Trophoblast cell (in vitro differentiated cells and primary cell): ENCODE data around the gene CCDC88A.

Experiments
- DNase-seq, 2 donors: peaks; one replicate each; pipeline ENCODE4 v3.0.0-alpha.2; 2016
- H2AFZ ChIP-seq: 2 replicates; pipeline ENCODE4 v1.6.1; 2013; ENCODE audit warnings: low read length, moderate library complexity, mild to moderate bottlenecking; ENCODE audit not compliant: insufficient read depth, poor library complexity
- H2AK5ac ChIP-seq: 2 replicates; pipeline ENCODE4 v1.6.1; 2013; ENCODE audit warnings: mild to moderate bottlenecking, low read length
- H2BK120ac ChIP-seq: 2 replicates; pipeline ENCODE4 v1.6.1; 2013; ENCODE audit warnings: low read length, mild to moderate bottlenecking, moderate library complexity; ENCODE audit not compliant: insufficient read depth, poor library complexity
- H2BK12ac ChIP-seq: 2 replicates; pipeline ENCODE4 v1.6.1; 2013; ENCODE audit warnings: mild to moderate bottlenecking, low read length, moderate library complexity
- H2BK5ac ChIP-seq: 2 replicates; pipeline ENCODE4 v1.6.1; 2013; ENCODE audit warnings: low read length, low read depth, moderate library complexity, mild to moderate bottlenecking; ENCODE audit not compliant: poor library complexity
- H3K14ac ChIP-seq: 2 replicates; pipeline ENCODE4 v1.6.1; 2013; ENCODE audit warnings: mild to moderate bottlenecking, low read length
- H3K18ac ChIP-seq: 2 replicates; pipeline ENCODE4 v1.6.1; 2013; ENCODE audit warnings: mild to moderate bottlenecking, low read length
- H3K23ac ChIP-seq: 2 replicates; pipeline ENCODE4 v1.6.1; 2013; ENCODE audit warnings: low read length
- H3K27ac ChIP-seq: 2 replicates; pipeline ENCODE4 v1.5.1; 2013; ENCODE audit warnings: low read depth, mild to moderate bottlenecking, inconsistent platforms, low read length, moderate library complexity
- H3K27me3 ChIP-seq: 2 replicates; pipeline ENCODE4 v1.6.1; 2013; ENCODE audit warnings: inconsistent platforms, mild to moderate bottlenecking, low read length, moderate library complexity; ENCODE audit not compliant: insufficient read depth
- H3K36me3 ChIP-seq, 2 experiments: 1 replicate in 1 of 2; 2 replicates in 1 of 2; pipeline ENCODE4 v1.6.1; 2013; ENCODE audit warnings: low read length in 2 of 2, mild to moderate bottlenecking in 2 of 2, moderate library complexity in 1 of 2; ENCODE audit not compliant: insufficient read depth in 2 of 2, control insufficient read depth in 1 of 2
- H3K4ac ChIP-seq: 2 replicates; pipeline ENCODE4 v1.6.1; 2013; ENCODE audit warnings: low read depth, mild to moderate bottlenecking, low read length, moderate library complexity
- H3K4me1 ChIP-seq, 2 experiments: 1 replicate in 1 of 2; 2 replicates in 1 of 2; pipeline ENCODE4 v1.6.1; 2013; ENCODE audit warnings: low read length in 2 of 2, mild to moderate bottlenecking in 2 of 2, moderate library complexity in 1 of 2; ENCODE audit not compliant: insufficient read depth in 2 of 2, control insufficient read depth in 1 of 2
- H3K4me2 ChIP-seq: 2 replicates; pipeline ENCODE4 v1.6.1; 2013; ENCODE audit warnings: inconsistent platforms, mild to moderate bottlenecking, low read length, moderate library complexity
- H3K4me3 ChIP-seq: 2 replicates; pipeline ENCODE4 v1.5.1; 2013; ENCODE audit warnings: mild to moderate bottlenecking, low read depth, low read length, inconsistent platforms
- H3K79me1 ChIP-seq: one replicate; pipeline ENCODE4 v1.6.1; 2013; ENCODE audit warnings: low read length
- H3K79me2 ChIP-seq: 2 replicates; pipeline ENCODE4 v1.6.1; 2013; ENCODE audit warnings: low read length, mild to moderate bottlenecking; ENCODE audit not compliant: control insufficient read depth, insufficient read depth, poor library complexity
- H3K9ac ChIP-seq: 2 replicates; pipeline ENCODE4 v1.6.1; 2013; ENCODE audit warnings: mild to moderate bottlenecking, low read length
- H3K9me3 ChIP-seq: 2 replicates; pipeline ENCODE4 v1.6.1; 2013; ENCODE audit warnings: low read depth, mild to moderate bottlenecking, control low read depth, inconsistent platforms, low read length; ENCODE audit not compliant: insufficient read depth
- H4K12ac ChIP-seq: 2 replicates; pipeline ENCODE4 v1.6.1; 2013; ENCODE audit warnings: low read depth, mild to moderate bottlenecking, low read length, moderate library complexity
- H4K8ac ChIP-seq: 2 replicates; pipeline ENCODE4 v1.6.1; 2013; ENCODE audit warnings: low read depth, mild to moderate bottlenecking, low read length, moderate library complexity
- H4K91ac ChIP-seq: one replicate; pipeline ENCODE4 v1.6.1; 2013; ENCODE audit warnings: low read depth, mild to moderate bottlenecking, low read length, moderate library complexity
- WGBS: extraction: QIAGEN DNeasy Blood & Tissue Kit; methylation state at CpG from one replicate; pipeline ENCODE4 v1.1.7; 2013; ENCODE audit warnings: missing lambda C conversion rate; ENCODE audit not compliant: insufficient read length, insufficient coverage; ENCODE audit errors: extremely low coverage; 5-methylcytosine and 5-hydroxymethylcytosine counted together

The CCDC88A gene

DNA sequence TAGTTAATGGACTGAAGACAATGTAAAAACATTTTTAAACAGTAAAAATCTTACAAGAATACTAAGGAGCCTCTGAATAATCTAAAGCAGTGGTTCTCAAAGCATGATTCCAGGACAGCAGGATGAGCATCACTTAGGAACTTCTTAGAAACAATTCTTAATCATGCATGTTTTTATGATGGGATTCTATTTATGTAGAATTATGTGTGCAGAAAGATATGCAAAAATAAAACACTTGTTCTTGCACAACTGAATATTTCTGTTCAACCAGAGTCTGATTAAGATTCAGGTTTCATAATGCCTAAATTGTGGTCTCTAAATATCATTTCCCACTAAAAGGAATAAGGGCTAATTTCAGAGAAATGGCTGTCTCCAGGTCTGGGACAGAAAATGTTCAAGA lies 81.4 kb downstream of the CCDC88A start:
- no peak overlapping the region for H3K27ac ChIP-seq
- no peak for DNase-seq
- peaks cover 0 to 1% of the 10 kb centered on the region in 2 experiments for H3K36me3 ChIP-seq
- H2AK5ac ChIP-seq, result no peak overlapping the region
- no peaks in the 10 kb centered on the region for H3K79me1 ChIP-seq
- no peak overlapping the region for H3K9ac ChIP-seq
- H2BK5ac ChIP-seq, result no peak overlapping the region
- H4K91ac ChIP-seq, result no peak overlapping the region
- H3K14ac ChIP-seq, result no peak overlapping the region
- no peak overlapping the region for H2AFZ ChIP-seq
- no peaks in the 10 kb centered on the region for H3K9me3 ChIP-seq
- H3K4ac ChIP-seq, result no peak overlapping the region
- H2BK12ac ChIP-seq, result no peak overlapping the region
- H3K4me1 ChIP-seq, result no peaks in the 10 kb centered on the region
- no peak overlapping the region for H2BK120ac ChIP-seq
- H3K4me2 ChIP-seq, result no peak overlapping the region
- H4K8ac ChIP-seq, result no peak overlapping the region
- no peak overlapping the region for H3K23ac ChIP-seq
- H4K12ac ChIP-seq, result no peak overlapping the region
- H3K79me2 ChIP-seq, result no peaks in the 10 kb centered on the region
- H3K4me3 ChIP-seq, result no peak overlapping the region
- no peaks in the 10 kb centered on the region for H3K27me3 ChIP-seq
- no peak overlapping the region for H3K18ac ChIP-seq

DNA sequence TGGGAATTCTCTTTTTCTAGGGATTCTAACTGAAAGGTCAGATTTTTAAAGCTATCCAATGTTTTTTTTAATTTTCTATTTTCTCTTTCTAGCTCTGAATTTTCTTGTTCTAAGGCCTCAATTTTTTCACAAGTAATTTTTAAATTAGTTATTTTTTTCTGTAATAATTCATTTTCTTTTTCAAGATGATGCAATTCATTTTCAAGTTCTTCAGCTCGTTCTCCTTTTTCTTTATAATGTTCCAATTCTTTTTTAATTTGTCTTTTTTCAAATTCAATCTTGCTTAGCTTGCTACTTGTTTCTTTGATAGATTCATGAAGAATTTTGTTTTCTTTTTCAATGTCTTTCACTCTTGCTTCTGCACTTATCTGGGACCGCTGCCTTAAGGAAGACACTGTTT lies 84.9 kb downstream of the CCDC88A start:
- H3K79me2 ChIP-seq, result no peaks in the 10 kb centered on the region
- no peak overlapping the region for H3K4me2 ChIP-seq
- H4K91ac ChIP-seq, result no peak overlapping the region
- no peak overlapping the region for H2BK120ac ChIP-seq
- no peaks in the 10 kb centered on the region for H3K9me3 ChIP-seq
- H3K18ac ChIP-seq, result no peak overlapping the region
- H3K4ac ChIP-seq, result no peak overlapping the region
- H3K27ac ChIP-seq, result no peak overlapping the region
- H3K14ac ChIP-seq, result no peak overlapping the region
- H2AFZ ChIP-seq, result no peak overlapping the region
- no peak overlapping the region for H2BK12ac ChIP-seq
- no peak overlapping the region for H4K8ac ChIP-seq
- H3K4me3 ChIP-seq, result no peak overlapping the region
- H2BK5ac ChIP-seq, result no peak overlapping the region
- WGBS, result no CpG with 5 or more reads among the region's 2 CpGs
- no peak overlapping the region for H3K9ac ChIP-seq
- H3K4me1 ChIP-seq, result no peaks in the 10 kb centered on the region
- H3K79me1 ChIP-seq, result no peaks in the 10 kb centered on the region
- H3K36me3 ChIP-seq, result peaks cover 0 to 3% of the 10 kb centered on the region in 2 experiments
- no peak for DNase-seq
- H2AK5ac ChIP-seq, result no peak overlapping the region
- H4K12ac ChIP-seq, result no peak overlapping the region
- H3K27me3 ChIP-seq, result no peaks in the 10 kb centered on the region
- H3K23ac ChIP-seq, result no peak overlapping the region

DNA sequence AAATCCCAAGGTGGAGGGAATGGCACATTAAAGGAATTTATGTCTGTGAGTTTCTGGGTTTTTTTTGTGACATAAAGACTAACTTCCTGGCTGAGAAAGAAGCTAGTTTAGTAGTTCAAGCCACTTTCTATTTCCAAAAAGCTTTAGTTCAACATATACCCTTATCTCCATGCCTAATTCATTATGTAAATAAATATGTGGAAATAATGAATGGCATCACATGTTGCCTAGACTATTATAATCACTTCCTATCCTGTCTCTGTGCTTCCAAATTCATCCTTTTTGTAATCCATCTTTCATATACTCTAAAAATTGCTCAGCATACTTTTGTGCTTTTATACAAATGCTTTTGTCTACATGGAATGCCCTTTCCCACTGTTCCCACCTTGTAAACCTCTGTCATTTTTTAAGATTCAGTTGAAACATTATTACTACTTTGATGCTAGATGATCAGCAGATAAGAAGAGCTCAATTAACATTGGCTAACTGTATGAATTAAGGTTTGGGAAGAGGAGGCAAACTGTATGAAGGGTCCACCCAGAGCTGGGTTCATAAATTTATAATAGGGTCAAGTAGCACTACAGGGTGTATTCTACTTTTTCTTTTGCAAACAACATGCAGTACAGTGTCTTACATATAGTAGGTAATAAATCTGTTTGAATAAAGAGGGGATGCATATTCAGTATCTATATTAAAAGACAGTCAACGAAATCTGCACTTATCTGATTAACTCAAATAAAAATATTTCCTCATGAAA lies 88.9 kb downstream of the CCDC88A start:
- Histone ChIP-seq H3K9ac (no peak overlapping the region), H2AK5ac (no peak overlapping the region), H3K23ac (no peak overlapping the region), H3K4ac (no peak overlapping the region), H3K14ac (no peak overlapping the region), H3K4me3 (no peak overlapping the region), H4K12ac (no peak overlapping the region), H3K79me1 (no peaks in the 10 kb centered on the region), H3K4me2 (no peak overlapping the region), H2BK5ac (no peak overlapping the region), H3K36me3 (peaks cover 0 to 5% of the 10 kb centered on the region in 2 experiments), H3K9me3 (no peaks in the 10 kb centered on the region), H3K27ac (no peak overlapping the region), H3K4me1 (no peaks in the 10 kb centered on the region), H3K18ac (no peak overlapping the region), H2BK12ac (no peak overlapping the region), H2AFZ (no peak overlapping the region), H3K79me2 (no peaks in the 10 kb centered on the region), H4K91ac (no peak overlapping the region), H4K8ac (no peak overlapping the region), H2BK120ac (no peak overlapping the region), H3K27me3 (no peaks in the 10 kb centered on the region)
- DNase-seq, result no peak
- WGBS, result no CpG with 5 or more reads among the region's 1 CpG

DNA sequence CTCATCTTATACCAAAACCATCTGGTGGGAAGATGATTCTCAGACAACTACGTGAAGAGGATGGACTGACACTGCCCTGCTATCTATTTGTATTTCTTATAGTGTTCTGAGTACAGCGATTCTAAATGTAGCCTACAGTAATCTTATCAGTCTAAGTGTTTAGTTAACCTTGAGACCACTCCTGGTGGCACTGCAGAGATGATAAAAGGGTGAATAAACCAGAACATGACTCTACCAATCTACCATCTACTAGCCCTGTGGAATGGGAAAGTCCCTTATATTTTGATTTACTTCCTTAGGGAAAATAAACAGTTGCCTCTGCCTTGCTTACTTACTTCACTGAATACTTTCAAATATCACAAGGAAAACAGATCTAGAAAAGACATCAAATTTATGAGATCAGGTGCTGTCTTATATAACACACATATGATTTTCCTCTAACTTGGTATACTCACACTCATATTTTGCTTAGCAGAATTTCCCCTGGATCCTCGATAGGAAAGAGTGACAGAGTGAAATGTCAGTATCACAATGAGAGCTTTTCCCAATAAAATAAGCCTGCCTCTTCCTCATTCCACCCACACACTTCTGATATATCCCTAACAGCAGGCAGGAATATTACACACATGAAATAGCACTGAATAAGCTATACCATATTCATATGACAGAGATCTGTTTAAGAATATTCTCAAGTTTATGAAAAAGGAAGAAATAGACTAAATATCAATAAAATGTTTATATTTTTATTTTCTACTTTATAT lies 92.0 kb downstream of the CCDC88A start:
- Histone ChIP-seq H3K79me2 (no peaks in the 10 kb centered on the region), H3K4me2 (no peak overlapping the region), H3K27me3 (no peaks in the 10 kb centered on the region), H2AK5ac (no peak overlapping the region), H2BK5ac (no peak overlapping the region), H3K4ac (no peak overlapping the region), H4K8ac (no peak overlapping the region), H3K4me1 (no peaks in the 10 kb centered on the region), H2BK120ac (no peak overlapping the region), H4K91ac (no peak overlapping the region), H3K9me3 (no peaks in the 10 kb centered on the region), H3K9ac (no peak overlapping the region), H4K12ac (no peak overlapping the region), H2BK12ac (no peak overlapping the region), H3K79me1 (no peaks in the 10 kb centered on the region), H3K27ac (no peak overlapping the region), H2AFZ (no peak overlapping the region), H3K36me3 (peaks cover 0 to 5% of the 10 kb centered on the region in 2 experiments), H3K14ac (no peak overlapping the region), H3K4me3 (no peak overlapping the region), H3K18ac (no peak overlapping the region), H3K23ac (no peak overlapping the region)
- no peak for DNase-seq
- WGBS, result no CpG with 5 or more reads among the region's 3 CpGs
